Right renal pelvis (tissue), 4 donors: ENCODE measurements around the gene SCGB1D1. TPM values are rescaled to one million over a fixed set of nuclear protein-coding genes. Genes with fewer than 3 reads are reported as not detected.
"Not testable (repeated sequence)": the region's sequence is repeated elsewhere in the genome, so short reads cannot be mapped to it uniquely, and the experiment has no call there.

Experiments used
- DNase-seq, 4 donors: peaks; one replicate each; pipeline ENCODE4 v3.0.0-alpha.2; 2013; ENCODE audit warnings: low read depth in 4 of 4, low spot score in 3 of 4, missing footprints in 1 of 4
- polyA plus RNA-seq, 4 donors: library from polyadenylated mRNA; unstranded; fragments of 120-200 nt; gene quantifications; one replicate each; pipeline ENCODE4 v1.2.1, GENCODE V29; 2013; ENCODE audit not compliant: insufficient read length in 4 of 4

The SCGB1D1 gene
- polyA plus RNA-seq, 4 donors: not detected

GRCh38 chr11:62157603-62158002 is 32.4 kb upstream of the SCGB1D1 start:
- no peak for DNase-seq

- DNase-seq: no peak
Observed at GRCh38 chr11:62166371-62166770, 23.6 kb upstream of the SCGB1D1 start.

- no peak for DNase-seq
Observed at GRCh38 chr11:62169448-62169847, 20.6 kb upstream of the SCGB1D1 start.

- DNase-seq: no peak
Observed at GRCh38 chr11:62169935-62170334, 20.1 kb upstream of the SCGB1D1 start.

- DNase-seq: peak; percentile 63 to 80 (median 77)
Observed at GRCh38 chr11:62171261-62171723, 18.7 kb upstream of the SCGB1D1 start.

- DNase-seq: no peak
Observed at GRCh38 chr11:62172294-62172693, 17.7 kb upstream of the SCGB1D1 start.

GRCh38 chr11:62176766-62177165 is 13.2 kb upstream of the SCGB1D1 start:
- DNase-seq: no peak

GRCh38 chr11:62179995-62180394 is 10.0 kb upstream of the SCGB1D1 start:
- DNase-seq: no peak

GRCh38 chr11:62181097-62181496 is 8.9 kb upstream of the SCGB1D1 start:
- DNase-seq: no peak

GRCh38 chr11:62182147-62182891 is 7.7 kb upstream of the SCGB1D1 start:
- no peak for DNase-seq

- DNase-seq: no peak
Observed at GRCh38 chr11:62186195-62186594, 3.8 kb upstream of the SCGB1D1 start.

- no peak for DNase-seq
Observed at GRCh38 chr11:62193952-62194351, 3.9 kb downstream of the SCGB1D1 start.

- not testable (repeated sequence) for DNase-seq
Observed at GRCh38 chr11:62195010-62195409, 5.0 kb downstream of the SCGB1D1 start.

GRCh38 chr11:62195945-62196344 is 5.9 kb downstream of the SCGB1D1 start:
- DNase-seq: no peak

GRCh38 chr11:62197400-62197799 is 7.4 kb downstream of the SCGB1D1 start:
- not testable (repeated sequence) for DNase-seq

GRCh38 chr11:62201376-62201775 is 11.4 kb downstream of the SCGB1D1 start:
- DNase-seq: no peak

GRCh38 chr11:62202910-62203309 is 12.9 kb downstream of the SCGB1D1 start:
- DNase-seq: no peak

GRCh38 chr11:62204430-62204829 is 14.4 kb downstream of the SCGB1D1 start:
- no peak for DNase-seq

- no peak for DNase-seq
Observed at GRCh38 chr11:62205441-62205840, 15.4 kb downstream of the SCGB1D1 start.

GRCh38 chr11:62206276-62207066 is 16.5 kb downstream of the SCGB1D1 start:
- DNase-seq: peak in 3 of 4 donors; percentile 13 to 22 (median 18)

GRCh38 chr11:62208785-62209144 is 18.7 kb downstream of the SCGB1D1 start:
- DNase-seq: no peak

- no peak for DNase-seq
Observed at GRCh38 chr11:62217191-62217748, 27.3 kb downstream of the SCGB1D1 start.
